Esophagus squamous epithelium (tissue), 4 donors: ENCODE results near the gene TESK2.
"Not testable (repeated sequence)": the region's sequence is repeated elsewhere in the genome, so short reads cannot be mapped to it uniquely, and the experiment has no call there.

Source experiments
- POLR2A ChIP-seq, 4 donors: fragments of 450-650 bp; IDR thresholded peaks; one replicate each; pipeline ENCODE4 v1.6.1; 2017; ENCODE audit warnings: antibody characterized with exemption in 4 of 4, mild to moderate bottlenecking in 4 of 4, moderate library complexity in 3 of 4
- TF ChIP-seq, protein P1 (sequence below), 6 experiments: fragments of 450-650 bp in 4 of 6; fragments of 200-600 bp in 2 of 6; sonication (generic) in 2 of 6; IDR thresholded peaks; one replicate each; pipeline ENCODE4 v1.5.1; 2016 to 2019; ENCODE audit warnings: antibody characterized with exemption in 6 of 6, mild to moderate bottlenecking in 4 of 6, moderate library complexity in 4 of 6

DNA sequence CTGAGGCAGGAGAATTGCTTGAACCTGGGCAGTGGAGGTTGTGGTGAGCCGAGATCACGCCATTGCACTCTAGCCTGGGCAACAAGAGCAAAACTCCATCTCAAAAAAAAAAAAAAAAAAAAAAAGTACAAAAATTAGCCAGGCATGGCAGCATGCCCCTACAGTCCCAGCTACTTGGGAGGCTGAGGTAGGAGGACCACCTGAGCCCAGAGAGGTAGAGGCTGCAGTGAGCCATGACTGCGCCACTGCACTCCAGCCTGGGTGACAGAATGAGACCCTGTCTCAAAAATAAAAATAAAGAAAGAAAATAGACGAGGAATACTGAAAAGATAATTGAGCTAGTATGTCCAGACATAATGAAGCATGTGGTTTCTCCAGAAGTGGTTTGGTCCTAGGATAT is 27.4 kb upstream of the TESK2 start:
- TF ChIP-seq POLR2A (IDR thresholded peaks at IDR 0.05), result not testable (repeated sequence)
- TF ChIP-seq, protein P1, sequence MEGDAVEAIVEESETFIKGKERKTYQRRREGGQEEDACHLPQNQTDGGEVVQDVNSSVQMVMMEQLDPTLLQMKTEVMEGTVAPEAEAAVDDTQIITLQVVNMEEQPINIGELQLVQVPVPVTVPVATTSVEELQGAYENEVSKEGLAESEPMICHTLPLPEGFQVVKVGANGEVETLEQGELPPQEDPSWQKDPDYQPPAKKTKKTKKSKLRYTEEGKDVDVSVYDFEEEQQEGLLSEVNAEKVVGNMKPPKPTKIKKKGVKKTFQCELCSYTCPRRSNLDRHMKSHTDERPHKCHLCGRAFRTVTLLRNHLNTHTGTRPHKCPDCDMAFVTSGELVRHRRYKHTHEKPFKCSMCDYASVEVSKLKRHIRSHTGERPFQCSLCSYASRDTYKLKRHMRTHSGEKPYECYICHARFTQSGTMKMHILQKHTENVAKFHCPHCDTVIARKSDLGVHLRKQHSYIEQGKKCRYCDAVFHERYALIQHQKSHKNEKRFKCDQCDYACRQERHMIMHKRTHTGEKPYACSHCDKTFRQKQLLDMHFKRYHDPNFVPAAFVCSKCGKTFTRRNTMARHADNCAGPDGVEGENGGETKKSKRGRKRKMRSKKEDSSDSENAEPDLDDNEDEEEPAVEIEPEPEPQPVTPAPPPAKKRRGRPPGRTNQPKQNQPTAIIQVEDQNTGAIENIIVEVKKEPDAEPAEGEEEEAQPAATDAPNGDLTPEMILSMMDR (IDR thresholded peaks at IDR 0.05), result not testable (repeated sequence)
